Lower lobe of right lung (tissue), 2 donors: ENCODE data around the gene ANKRD28. TPM values are rescaled to one million over a fixed set of nuclear protein-coding genes. Genes with fewer than 3 reads are reported as not detected.
A peak's percentile ranks its signal among the peaks of the same experiment; 100 is the strongest.
"Not testable (repeated sequence)": the region's sequence is repeated elsewhere in the genome, so short reads cannot be mapped to it uniquely, and the experiment has no call there.

Experiments used
- ATAC-seq, 2 donors: fragments of 200-7000 bp; cut with Tn5 transposase; one replicate each; pipeline ENCODE4 v1.9.1; 2020 to 2022; ENCODE audit warnings: mild to moderate bottlenecking in 2 of 2, moderate library complexity in 2 of 2
- DNase-seq: peaks from one replicate; pipeline ENCODE4 v3.0.0-alpha.2; 2020
- H3K27ac ChIP-seq: fragments of 200-600 bp; one replicate; pipeline ENCODE4 v1.8.0; 2022
- H3K27me3 ChIP-seq: fragments of 200-600 bp; one replicate; pipeline ENCODE4 v1.8.0; 2022; ENCODE audit warnings: low read depth
- H3K36me3 ChIP-seq: fragments of 200-600 bp; one replicate; pipeline ENCODE4 v1.8.0; 2022; ENCODE audit warnings: mild to moderate bottlenecking
- H3K4me1 ChIP-seq: fragments of 200-600 bp; one replicate; pipeline ENCODE4 v1.8.0; 2022
- H3K4me3 ChIP-seq: fragments of 200-600 bp; one replicate; pipeline ENCODE4 v1.8.0; 2022; ENCODE audit warnings: mild to moderate bottlenecking
- H3K9me3 ChIP-seq: fragments of 200-600 bp; one replicate; pipeline ENCODE4 v1.8.0; 2022
- CTCF ChIP-seq: fragments of 200-600 bp; IDR thresholded peaks from one replicate; pipeline ENCODE4 v1.8.0; 2022; ENCODE audit warnings: antibody characterized with exemption, mild to moderate bottlenecking
- intact Hi-C: fragments of 100-400 bp; cut with DNase I; formaldehyde crosslinking; loops from one replicate; pipeline ENCODE4 v1.11.0; 2022
- long read RNA-seq: library from polyadenylated mRNA; unstranded; transcript quantifications from one replicate; pipeline ENCODE4 v2.0.0, GENCODE V29; 2021
- total RNA-seq: library from RNA; stranded (reverse); fragmentation: NEBNext Ultra II Directional; extraction: Animal tissue kit (Norgen Biotek cat#: 25700); gene quantifications from one replicate; pipeline ENCODE4 v1.2.1, GENCODE V29; 2021
- donor health status: DM: no; HTN: yes; CAD: no; lungs with severe emphysema.

ANKRD28 gene
- total RNA-seq = 57.2 TPM
- long read RNA-seq, full-length matches to known transcripts = 9 of 30 reads
- long read RNA-seq, partial matches to known transcripts = 6 of 30 reads
- long read RNA-seq, other reads (novel, unspliced or antisense) = 15 of 30 reads

GRCh38 chr3:15797642-15798303, at the start of gene ANKRD28:
Gene ANKRD28 (minus strand): TSS chr3:15797979. CDS start chr3:15796521, 1,458 bp downstream.
- H3K36me3 ChIP-seq = no peaks in the 10 kb centered on the region
- DNase-seq (no peak), ATAC-seq (peak; percentile 70 to 84)
- TF ChIP-seq CTCF = peak; percentile 39
- intact Hi-C loops = no loop called here
- peak within 1 kb of the TSS; percentile 83 for H3K27ac ChIP-seq
- no peaks in the 10 kb centered on the region for H3K27me3 ChIP-seq
- H3K4me3 ChIP-seq = peak within 1 kb of the TSS; percentile 48
- H3K4me1 ChIP-seq = peaks cover 56% of the 10 kb centered on the region
- H3K9me3 ChIP-seq = no peaks in the 10 kb centered on the region

- Histone ChIP-seq H3K9me3 (no peaks in the 10 kb centered on the region), H3K4me3 (no peak overlapping the region), H3K27ac (no peak overlapping the region), H3K36me3 (no peaks in the 10 kb centered on the region), H3K27me3 (no peaks in the 10 kb centered on the region), H3K4me1 (no peaks in the 10 kb centered on the region)
- no peak for TF ChIP-seq CTCF
- ATAC-seq (no peak), DNase-seq (no peak)
- intact Hi-C loops = no loop called here
Measured at GRCh38 chr3:15847239-15847638, 49.5 kb upstream of the ANKRD28 start.

GRCh38 chr3:15846606-15847005, 48.8 kb upstream of the ANKRD28 start:
- Histone ChIP-seq H3K9me3 (no peaks in the 10 kb centered on the region), H3K36me3 (no peaks in the 10 kb centered on the region), H3K27me3 (no peaks in the 10 kb centered on the region), H3K4me3 (no peak overlapping the region), H3K4me1 (no peaks in the 10 kb centered on the region), H3K27ac (no peak overlapping the region)
- no peak for ATAC-seq
- intact Hi-C loops = no loop called here
- DNase-seq = no peak
- no peak for TF ChIP-seq CTCF

- TF ChIP-seq CTCF = no peak
- peaks cover 6% of the 10 kb centered on the region for H3K9me3 ChIP-seq
- H3K27ac ChIP-seq = no peak overlapping the region
- DNase-seq (no peak), ATAC-seq (no peak)
- H3K4me1 ChIP-seq = no peaks in the 10 kb centered on the region
- H3K36me3 ChIP-seq = no peaks in the 10 kb centered on the region
- intact Hi-C loops = no loop called here
- H3K27me3 ChIP-seq = no peaks in the 10 kb centered on the region
- no peak overlapping the region for H3K4me3 ChIP-seq
Measured at GRCh38 chr3:15845475-15845874, 47.7 kb upstream of the ANKRD28 start.

GRCh38 chr3:15844889-15845288, 47.1 kb upstream of the ANKRD28 start:
- no peak overlapping the region for H3K4me3 ChIP-seq
- intact Hi-C loops = no loop called here
- ATAC-seq (no peak), DNase-seq (no peak)
- H3K9me3 ChIP-seq = peaks cover 12% of the 10 kb centered on the region
- H3K27ac ChIP-seq = no peak overlapping the region
- no peaks in the 10 kb centered on the region for H3K36me3 ChIP-seq
- H3K4me1 ChIP-seq = no peaks in the 10 kb centered on the region
- TF ChIP-seq CTCF = no peak
- H3K27me3 ChIP-seq = no peaks in the 10 kb centered on the region

- intact Hi-C loops, DNase-seq: not testable (repeated sequence)
Measured at GRCh38 chr3:15841091-15841973, 43.6 kb upstream of the ANKRD28 start.

More at GRCh38 chr3:15841091-15841973, 43.6 kb upstream of the ANKRD28 start:
- peaks cover 17% of the 10 kb centered on the region for H3K9me3 ChIP-seq
- not testable (repeated sequence) for H3K27ac ChIP-seq, H3K27me3 ChIP-seq, ATAC-seq, H3K4me3 ChIP-seq, H3K36me3 ChIP-seq, H3K4me1 ChIP-seq
